ENCODE results near the gene INF2.

The INF2 gene

DNA sequence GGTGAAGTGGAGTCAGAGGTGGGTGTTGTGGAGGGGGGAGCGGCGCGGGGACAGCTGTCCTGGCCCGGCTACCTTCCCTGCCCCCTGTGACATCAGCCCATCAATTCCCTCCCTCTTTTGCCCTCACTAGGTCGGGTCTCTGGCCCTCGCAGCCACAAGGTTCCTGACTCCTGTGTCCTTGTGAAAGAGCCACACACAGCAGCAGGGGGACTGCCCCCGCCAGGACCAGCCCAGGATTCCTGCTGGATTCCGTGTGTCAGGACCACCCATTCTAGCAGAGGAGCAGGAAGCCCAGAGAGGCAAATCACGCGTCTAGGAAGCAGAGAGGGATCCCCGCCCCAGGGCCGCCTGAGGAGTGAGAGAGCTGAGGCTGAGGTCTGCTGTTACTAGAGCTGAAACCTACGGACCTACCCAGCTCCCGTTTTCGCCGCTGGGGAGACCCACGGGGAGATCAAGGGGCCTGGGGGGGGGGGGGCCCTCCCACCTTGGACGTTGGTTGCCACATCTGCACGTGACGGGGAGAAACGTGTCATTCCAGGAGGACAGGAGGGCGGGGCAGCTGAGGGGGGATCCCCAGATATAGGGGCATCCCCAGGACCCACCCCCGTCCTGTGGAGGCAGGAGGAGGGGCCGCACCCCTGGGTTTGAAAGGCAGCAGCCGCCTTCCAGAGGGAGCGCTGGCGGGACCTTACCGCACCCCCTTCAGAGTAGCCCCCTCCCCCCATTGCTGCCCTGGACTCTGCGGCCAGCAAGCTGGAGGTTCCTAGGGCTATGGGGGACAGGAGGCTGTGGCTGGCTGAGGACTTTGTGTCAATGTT is 12.5 kb upstream of the INF2 start:
- Histone ChIP-seq H2AK5ac (ENCODE audit: low read length, severe bottlenecking) (peak overlapping the region; percentile 21), H3K4me2 (ENCODE audit: low read length, poor library complexity, severe bottlenecking) (peak overlapping the region; percentile 82), H3K23ac (ENCODE audit: low read length in 2 of 2) (peak overlapping the region in 1 of 2 experiments; percentile 34), H3K4me1 (ENCODE audit: control insufficient read depth, insufficient read depth, low read depth, low read length) (peaks cover 50% of the 10 kb centered on the region), H3K18ac (ENCODE audit: low read depth in 1 of 2, low read length in 2 of 2) (peak overlapping the region; percentile 98 to 99), H3K14ac (ENCODE audit: low read length in 2 of 2) (peak overlapping the region in 1 of 2 experiments; percentile 90), H3K9ac (ENCODE audit: low read length) (peak overlapping the region; percentile 89), H2BK15ac (ENCODE audit: low read depth, poor library complexity, severe bottlenecking) (peak overlapping the region; percentile 97), H2BK5ac (ENCODE audit: low read depth, low read length, poor library complexity, severe bottlenecking) (no peak overlapping the region), H2AFZ (ENCODE audit: low read depth, low read length) (no peak overlapping the region), H3K4ac (ENCODE audit: low read depth in 1 of 2, low read length in 2 of 2) (peak overlapping the region; percentile 90), H3K9me3 (ENCODE audit: control insufficient read depth, low read length) (no peaks in the 10 kb centered on the region), H2BK120ac (ENCODE audit: low read depth, low read length) (peak overlapping the region; percentile 94), H4K91ac (ENCODE audit: low read length) (peak overlapping the region; percentile 98), H3K36me3 (ENCODE audit: control insufficient read depth in 1 of 2, insufficient read depth in 2 of 2, low read depth in 1 of 2, low read length in 2 of 2) (peaks cover 0 to 3% of the 10 kb centered on the region in 2 experiments), H3K27ac (ENCODE audit: low read length, poor library complexity, severe bottlenecking) (peak overlapping the region; percentile 72), H3K79me1 (replicated peaks; ENCODE audit: low read length, poor library complexity, severe bottlenecking) (peaks cover 7% of the 10 kb centered on the region), H3K4me3 (ENCODE audit: insufficient read depth in 1 of 2, low read depth in 1 of 2, low read length in 2 of 2) (peak overlapping the region; percentile 56 to 74), H2BK12ac (ENCODE audit: low read length in 2 of 2) (peak overlapping the region; percentile 93 to 95), H4K8ac (ENCODE audit: low read length) (peak overlapping the region; percentile 93), H3K27me3 (ENCODE audit: control insufficient read depth in 1 of 2, insufficient read depth in 1 of 2, low read length in 2 of 2) (no peaks in the 10 kb centered on the region)
- peak; percentile 68 for DNase-seq
- 7% methylated on average over 17 of the region's 29 CpGs for WGBS

DNA sequence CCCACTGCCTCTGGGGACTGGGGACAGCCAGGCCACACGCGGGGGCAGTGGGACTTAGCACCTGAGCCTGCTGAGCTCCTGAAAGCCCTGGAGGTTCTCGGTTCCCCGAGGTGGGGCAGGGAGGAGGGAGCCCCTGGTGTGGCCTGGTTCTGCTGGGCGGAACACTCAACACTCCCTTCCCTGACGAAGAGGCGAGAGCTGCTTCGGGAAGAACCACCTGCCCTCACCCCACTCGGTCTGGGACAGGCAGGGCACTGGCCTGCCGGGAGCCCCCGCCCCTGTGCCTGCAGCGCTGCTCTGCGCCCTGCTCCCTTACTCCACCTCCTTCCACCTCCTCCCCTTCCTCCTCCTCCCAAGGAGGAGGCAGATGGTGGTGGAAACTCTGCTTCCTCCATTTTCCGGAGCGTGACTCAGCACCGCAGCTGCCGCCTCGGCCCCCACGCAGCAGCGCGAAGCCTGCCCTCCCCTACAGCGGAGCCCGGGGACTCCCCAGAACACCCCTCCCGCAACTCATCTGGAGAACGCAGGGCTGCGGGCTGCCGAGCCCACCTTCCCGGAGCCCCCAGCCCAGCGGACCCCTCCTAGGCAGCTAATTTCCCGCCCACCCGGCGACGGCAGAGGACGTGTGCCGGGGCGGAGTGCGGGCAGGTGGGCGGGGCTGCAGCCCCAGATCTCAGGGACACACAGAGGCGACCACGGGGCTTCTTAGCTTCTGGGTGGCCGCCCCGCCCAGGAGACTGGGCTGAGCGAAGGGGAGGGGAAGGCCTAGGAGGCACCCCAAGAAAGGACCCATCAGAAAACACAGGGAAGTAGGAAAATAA is 11.7 kb upstream of the INF2 start:
- peak overlapping the region; percentile 56 to 74 for H3K4me3 ChIP-seq (ENCODE audit: insufficient read depth in 1 of 2, low read depth in 1 of 2, low read length in 2 of 2)
- peak overlapping the region in 1 of 2 experiments; percentile 90 for H3K14ac ChIP-seq (ENCODE audit: low read length in 2 of 2)
- no peak overlapping the region for H3K23ac ChIP-seq (ENCODE audit: low read length in 2 of 2)
- H3K36me3 ChIP-seq (ENCODE audit: control insufficient read depth in 1 of 2, insufficient read depth in 2 of 2, low read depth in 1 of 2, low read length in 2 of 2), result peaks cover 0 to 3% of the 10 kb centered on the region in 2 experiments
- peak overlapping the region; percentile 82 for H3K4me2 ChIP-seq (ENCODE audit: low read length, poor library complexity, severe bottlenecking)
- H4K91ac ChIP-seq (ENCODE audit: low read length), result peak overlapping the region; percentile 98
- peak overlapping the region; percentile 93 to 95 for H2BK12ac ChIP-seq (ENCODE audit: low read length in 2 of 2)
- peak overlapping the region; percentile 96 for H2BK120ac ChIP-seq (ENCODE audit: low read depth, low read length)
- H2AFZ ChIP-seq (ENCODE audit: low read depth, low read length), result no peak overlapping the region
- peak overlapping the region; percentile 87 for H2BK5ac ChIP-seq (ENCODE audit: low read depth, low read length, poor library complexity, severe bottlenecking)
- peak overlapping the region; percentile 97 for H4K8ac ChIP-seq (ENCODE audit: low read length)
- H2AK5ac ChIP-seq (ENCODE audit: low read length, severe bottlenecking), result peak overlapping the region; percentile 21
- peaks cover 58% of the 10 kb centered on the region for H3K4me1 ChIP-seq (ENCODE audit: control insufficient read depth, insufficient read depth, low read depth, low read length)
- peak overlapping the region; percentile 98 to 99 for H3K18ac ChIP-seq (ENCODE audit: low read depth in 1 of 2, low read length in 2 of 2)
- no peaks in the 10 kb centered on the region for H3K27me3 ChIP-seq (ENCODE audit: control insufficient read depth in 1 of 2, insufficient read depth in 1 of 2, low read length in 2 of 2)
- no peaks in the 10 kb centered on the region for H3K9me3 ChIP-seq (ENCODE audit: control insufficient read depth, low read length)
- DNase-seq, result peak; percentile 91
- peak overlapping the region; percentile 90 to 93 for H3K4ac ChIP-seq (ENCODE audit: low read depth in 1 of 2, low read length in 2 of 2)
- peaks cover 7% of the 10 kb centered on the region for H3K79me1 ChIP-seq (replicated peaks; ENCODE audit: low read length, poor library complexity, severe bottlenecking)
- peak overlapping the region; percentile 99 for H2BK15ac ChIP-seq (ENCODE audit: low read depth, poor library complexity, severe bottlenecking)
- peak overlapping the region; percentile 72 for H3K27ac ChIP-seq (ENCODE audit: low read length, poor library complexity, severe bottlenecking)
- WGBS, result 1% methylated on average over 43 of the region's 43 CpGs
- H3K9ac ChIP-seq (ENCODE audit: low read length), result peak overlapping the region; percentile 89

DNA sequence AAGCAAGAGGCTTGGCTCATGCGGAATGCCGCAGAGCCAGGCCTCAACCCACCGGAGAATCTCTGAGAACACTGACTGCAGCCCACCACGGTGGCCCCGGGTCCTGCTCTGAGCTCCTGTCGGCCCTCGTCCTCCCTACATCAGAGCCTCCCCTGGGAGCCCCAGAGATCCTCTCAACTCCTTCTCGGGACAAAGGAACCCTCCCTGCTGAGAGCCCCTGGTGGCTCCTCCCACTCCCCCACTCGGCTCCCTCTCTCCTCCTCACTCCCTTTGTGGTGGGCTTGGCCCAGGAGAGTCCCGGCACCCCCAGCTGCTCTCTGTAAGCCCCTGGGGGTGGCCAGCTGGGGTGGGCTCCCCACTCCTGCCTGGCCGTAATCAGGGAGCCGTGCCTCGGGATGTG is 11.1 kb upstream of the INF2 start:
- Histone ChIP-seq H2AK5ac (ENCODE audit: low read length, severe bottlenecking) (peak overlapping the region; percentile 58), H3K36me3 (ENCODE audit: control insufficient read depth in 1 of 2, insufficient read depth in 2 of 2, low read depth in 1 of 2, low read length in 2 of 2) (peaks cover 0 to 3% of the 10 kb centered on the region in 2 experiments), H3K4ac (ENCODE audit: low read depth in 1 of 2, low read length in 2 of 2) (peak overlapping the region; percentile 85 to 93), H3K23ac (ENCODE audit: low read length in 2 of 2) (no peak overlapping the region), H2BK5ac (ENCODE audit: low read depth, low read length, poor library complexity, severe bottlenecking) (peak overlapping the region; percentile 87), H4K8ac (ENCODE audit: low read length) (peak overlapping the region; percentile 97), H3K4me3 (ENCODE audit: insufficient read depth in 1 of 2, low read depth in 1 of 2, low read length in 2 of 2) (peak overlapping the region in 1 of 2 experiments; percentile 74), H3K9me3 (ENCODE audit: control insufficient read depth, low read length) (no peaks in the 10 kb centered on the region), H3K4me1 (ENCODE audit: control insufficient read depth, insufficient read depth, low read depth, low read length) (peaks cover 63% of the 10 kb centered on the region), H3K79me1 (replicated peaks; ENCODE audit: low read length, poor library complexity, severe bottlenecking) (peaks cover 7% of the 10 kb centered on the region), H3K27me3 (ENCODE audit: control insufficient read depth in 1 of 2, insufficient read depth in 1 of 2, low read length in 2 of 2) (no peaks in the 10 kb centered on the region), H3K18ac (ENCODE audit: low read depth in 1 of 2, low read length in 2 of 2) (peak overlapping the region; percentile 91 to 99), H3K14ac (ENCODE audit: low read length in 2 of 2) (peak overlapping the region in 1 of 2 experiments; percentile 72), H2BK15ac (ENCODE audit: low read depth, poor library complexity, severe bottlenecking) (peak overlapping the region; percentile 99), H4K91ac (ENCODE audit: low read length) (peak overlapping the region; percentile 98), H2AFZ (ENCODE audit: low read depth, low read length) (no peak overlapping the region), H3K9ac (ENCODE audit: low read length) (peak overlapping the region; percentile 89), H3K27ac (ENCODE audit: low read length, poor library complexity, severe bottlenecking) (peak overlapping the region; percentile 72), H3K4me2 (ENCODE audit: low read length, poor library complexity, severe bottlenecking) (peak overlapping the region; percentile 82), H2BK12ac (ENCODE audit: low read length in 2 of 2) (peak overlapping the region; percentile 20 to 55), H2BK120ac (ENCODE audit: low read depth, low read length) (peak overlapping the region; percentile 96)
- 25% methylated on average over 13 of the region's 13 CpGs for WGBS
- DNase-seq, result peak; percentile 63

Measured in mesenchymal stem cell (in vitro differentiated cells and primary cell).